Measurements from ENCODE around the gene ST8SIA6.

The ST8SIA6 gene

DNA sequence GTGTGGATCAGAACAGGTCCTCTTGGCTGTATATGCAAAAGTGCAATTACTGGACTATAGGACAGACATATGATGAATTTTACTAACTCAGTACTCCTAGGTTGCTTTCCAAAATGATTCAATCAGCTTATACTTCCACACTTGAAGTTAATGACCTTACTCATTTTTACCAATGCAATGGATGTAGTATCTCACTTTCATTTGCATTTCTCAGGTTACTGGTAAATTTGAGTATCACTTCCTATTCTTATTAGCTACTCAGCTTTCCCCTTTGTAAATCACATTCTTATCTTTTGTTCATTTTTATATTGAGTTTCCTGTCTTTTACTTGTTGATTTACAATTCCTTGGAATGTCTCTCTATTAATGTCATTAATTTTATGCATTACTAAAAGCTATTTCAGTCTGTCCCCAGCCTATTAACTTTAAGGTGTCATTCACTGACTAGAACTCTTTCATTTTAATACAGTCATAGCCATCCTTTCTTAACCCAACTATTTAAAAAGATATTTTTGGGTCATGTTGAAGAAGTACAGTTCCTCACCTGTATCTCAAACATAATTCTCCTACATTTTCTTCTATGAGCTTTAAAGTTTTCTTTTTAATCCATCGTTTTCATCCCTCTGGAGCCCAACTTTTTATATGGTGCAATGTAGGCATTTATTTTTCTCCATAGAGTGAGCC lies 137.8 kb downstream of the ST8SIA6 start:
- H3K4me1 ChIP-seq (ENCODE audit: control insufficient read depth, low read depth, low read length), result no peaks in the 10 kb centered on the region
- no peaks in the 10 kb centered on the region for H3K27me3 ChIP-seq (ENCODE audit: control insufficient read depth, insufficient read depth, low read length)
- no peaks in the 10 kb centered on the region for H3K9me3 ChIP-seq (ENCODE audit: control insufficient read depth, low read depth, low read length)
- no peak overlapping the region for H3K4me3 ChIP-seq (ENCODE audit: low read length)
- no peak overlapping the region for H3K9ac ChIP-seq (ENCODE audit: low read length)
- H3K27ac ChIP-seq (ENCODE audit: low read length), result no peak overlapping the region
- no peaks in the 10 kb centered on the region for H3K36me3 ChIP-seq (ENCODE audit: control insufficient read depth, low read depth, low read length)

DNA sequence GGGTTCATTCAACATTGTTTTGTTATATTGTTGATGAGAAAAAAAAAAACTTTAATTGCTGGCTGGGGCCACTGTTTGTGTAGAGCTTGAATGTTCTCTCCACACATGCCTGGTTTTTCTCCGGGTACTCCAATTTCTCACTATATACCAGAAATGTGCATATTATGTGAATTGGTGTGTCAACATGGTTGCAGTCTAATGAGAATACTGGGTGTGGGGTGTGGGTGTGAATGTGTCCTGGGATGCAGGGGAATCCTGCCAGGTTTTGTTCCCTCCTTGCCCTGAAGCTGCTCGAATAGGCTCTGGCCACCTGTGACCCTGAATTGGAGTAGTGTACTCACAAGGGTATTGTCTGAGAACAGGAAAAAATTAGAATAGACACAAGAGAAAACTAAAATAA lies 145.0 kb downstream of the ST8SIA6 start:
- no peak overlapping the region for H3K27ac ChIP-seq (ENCODE audit: low read length)
- no peaks in the 10 kb centered on the region for H3K4me1 ChIP-seq (ENCODE audit: control insufficient read depth, low read depth, low read length)
- H3K36me3 ChIP-seq (ENCODE audit: control insufficient read depth, low read depth, low read length), result no peaks in the 10 kb centered on the region
- no peak overlapping the region for H3K4me3 ChIP-seq (ENCODE audit: low read length)
- no peak overlapping the region for H3K9ac ChIP-seq (ENCODE audit: low read length)
- H3K9me3 ChIP-seq (ENCODE audit: control insufficient read depth, low read depth, low read length), result no peaks in the 10 kb centered on the region
- no peaks in the 10 kb centered on the region for H3K27me3 ChIP-seq (ENCODE audit: control insufficient read depth, insufficient read depth, low read length)

DNA sequence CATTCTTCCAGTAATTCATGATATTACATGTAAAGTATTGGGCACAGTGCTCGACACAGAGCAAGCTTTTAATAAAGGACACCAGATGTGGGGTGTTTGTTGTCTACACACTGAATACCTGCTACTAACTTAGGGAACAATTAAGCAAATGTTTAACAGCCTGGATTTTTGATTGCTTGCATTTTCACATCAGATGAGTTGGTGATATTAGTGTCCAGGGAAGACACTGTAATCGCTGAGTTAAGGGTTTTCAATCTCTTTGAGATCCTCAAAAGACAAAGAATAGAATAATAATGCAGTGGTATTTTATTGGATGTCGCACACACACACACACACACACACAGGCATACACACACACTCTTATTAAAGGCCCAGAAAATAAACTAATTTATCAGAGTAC lies 147.3 kb downstream of the ST8SIA6 start:
- Histone ChIP-seq H3K4me3 (ENCODE audit: low read length) (no peak overlapping the region), H3K27ac (ENCODE audit: low read length) (no peak overlapping the region), H3K4me1 (ENCODE audit: control insufficient read depth, low read depth, low read length) (no peaks in the 10 kb centered on the region), H3K36me3 (ENCODE audit: control insufficient read depth, low read depth, low read length) (no peaks in the 10 kb centered on the region), H3K9me3 (ENCODE audit: control insufficient read depth, low read depth, low read length) (no peaks in the 10 kb centered on the region), H3K27me3 (ENCODE audit: control insufficient read depth, insufficient read depth, low read length) (no peaks in the 10 kb centered on the region), H3K9ac (ENCODE audit: low read length) (no peak overlapping the region)

DNA sequence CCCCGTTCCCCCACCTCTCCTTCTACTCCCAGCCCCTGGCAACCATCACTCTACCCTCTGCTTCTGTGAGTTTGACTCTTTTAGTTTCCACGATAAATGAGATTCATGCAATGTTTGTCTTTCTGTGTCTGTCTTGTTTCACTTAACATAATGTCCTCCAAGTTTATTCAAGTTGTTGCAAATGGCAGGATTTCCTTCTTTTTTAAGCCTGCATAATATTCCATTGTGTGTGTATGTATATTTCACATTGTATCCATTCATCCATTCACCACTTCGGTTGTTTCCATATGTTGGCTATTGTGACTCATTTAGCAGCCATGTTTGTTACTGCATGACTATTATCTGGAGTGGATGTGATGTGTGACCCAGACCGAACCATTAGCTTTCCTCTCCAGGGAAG lies 162.0 kb downstream of the ST8SIA6 start:
- no peak overlapping the region for H3K27ac ChIP-seq (ENCODE audit: low read length)
- no peaks in the 10 kb centered on the region for H3K36me3 ChIP-seq (ENCODE audit: control insufficient read depth, low read depth, low read length)
- no peaks in the 10 kb centered on the region for H3K4me1 ChIP-seq (ENCODE audit: control insufficient read depth, low read depth, low read length)
- H3K9me3 ChIP-seq (ENCODE audit: control insufficient read depth, low read depth, low read length), result no peaks in the 10 kb centered on the region
- no peak overlapping the region for H3K9ac ChIP-seq (ENCODE audit: low read length)
- no peak overlapping the region for H3K4me3 ChIP-seq (ENCODE audit: low read length)
- no peaks in the 10 kb centered on the region for H3K27me3 ChIP-seq (ENCODE audit: control insufficient read depth, insufficient read depth, low read length)

DNA sequence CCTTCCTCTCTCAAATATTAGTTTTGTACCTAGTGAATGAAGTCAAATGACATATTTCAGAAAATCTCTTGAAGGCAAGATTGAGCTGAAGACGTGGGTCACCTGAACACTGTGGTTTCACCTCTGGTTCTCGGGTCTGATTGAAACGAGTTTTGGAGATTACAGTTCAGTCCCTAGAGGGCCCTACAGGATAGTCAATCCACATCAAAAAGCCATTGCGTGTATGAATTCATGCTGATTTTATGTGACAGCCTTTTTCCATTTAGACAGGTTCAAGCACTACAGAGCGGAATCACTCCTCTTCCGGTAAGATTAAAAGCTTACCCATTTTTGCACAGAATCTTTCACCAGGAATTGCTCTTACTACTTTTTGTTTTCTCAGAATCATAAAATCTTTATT lies 164.2 kb downstream of the ST8SIA6 start:
- H3K27me3 ChIP-seq (ENCODE audit: control insufficient read depth, insufficient read depth, low read length), result no peaks in the 10 kb centered on the region
- H3K9me3 ChIP-seq (ENCODE audit: control insufficient read depth, low read depth, low read length), result no peaks in the 10 kb centered on the region
- H3K9ac ChIP-seq (ENCODE audit: low read length), result no peak overlapping the region
- no peaks in the 10 kb centered on the region for H3K36me3 ChIP-seq (ENCODE audit: control insufficient read depth, low read depth, low read length)
- H3K4me1 ChIP-seq (ENCODE audit: control insufficient read depth, low read depth, low read length), result no peaks in the 10 kb centered on the region
- no peak overlapping the region for H3K27ac ChIP-seq (ENCODE audit: low read length)
- no peak overlapping the region for H3K4me3 ChIP-seq (ENCODE audit: low read length)

DNA sequence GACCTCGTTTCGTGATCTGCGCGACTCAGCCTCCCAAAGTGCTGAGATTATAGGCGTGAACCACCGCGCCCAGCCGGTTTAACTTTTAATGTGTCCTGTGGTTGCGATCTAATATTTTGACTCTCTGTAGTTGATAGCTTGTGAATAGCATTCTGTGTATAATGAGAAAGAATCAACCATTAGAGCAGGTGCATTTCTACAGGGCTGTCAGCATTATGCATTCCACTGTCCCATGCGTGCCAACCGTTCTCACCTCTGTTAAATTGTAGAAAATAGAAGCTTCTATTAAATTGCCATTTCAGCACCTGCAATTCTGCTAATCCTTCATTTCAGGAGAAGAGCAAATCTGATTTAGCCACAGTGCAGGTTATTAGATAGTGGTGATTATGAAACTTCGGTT lies 164.6 kb downstream of the ST8SIA6 start:
- Histone ChIP-seq H3K4me1 (ENCODE audit: control insufficient read depth, low read depth, low read length) (no peaks in the 10 kb centered on the region), H3K4me3 (ENCODE audit: low read length) (no peak overlapping the region), H3K36me3 (ENCODE audit: control insufficient read depth, low read depth, low read length) (no peaks in the 10 kb centered on the region), H3K9ac (ENCODE audit: low read length) (no peak overlapping the region), H3K27ac (ENCODE audit: low read length) (no peak overlapping the region), H3K9me3 (ENCODE audit: control insufficient read depth, low read depth, low read length) (no peaks in the 10 kb centered on the region), H3K27me3 (ENCODE audit: control insufficient read depth, insufficient read depth, low read length) (no peaks in the 10 kb centered on the region)

DNA sequence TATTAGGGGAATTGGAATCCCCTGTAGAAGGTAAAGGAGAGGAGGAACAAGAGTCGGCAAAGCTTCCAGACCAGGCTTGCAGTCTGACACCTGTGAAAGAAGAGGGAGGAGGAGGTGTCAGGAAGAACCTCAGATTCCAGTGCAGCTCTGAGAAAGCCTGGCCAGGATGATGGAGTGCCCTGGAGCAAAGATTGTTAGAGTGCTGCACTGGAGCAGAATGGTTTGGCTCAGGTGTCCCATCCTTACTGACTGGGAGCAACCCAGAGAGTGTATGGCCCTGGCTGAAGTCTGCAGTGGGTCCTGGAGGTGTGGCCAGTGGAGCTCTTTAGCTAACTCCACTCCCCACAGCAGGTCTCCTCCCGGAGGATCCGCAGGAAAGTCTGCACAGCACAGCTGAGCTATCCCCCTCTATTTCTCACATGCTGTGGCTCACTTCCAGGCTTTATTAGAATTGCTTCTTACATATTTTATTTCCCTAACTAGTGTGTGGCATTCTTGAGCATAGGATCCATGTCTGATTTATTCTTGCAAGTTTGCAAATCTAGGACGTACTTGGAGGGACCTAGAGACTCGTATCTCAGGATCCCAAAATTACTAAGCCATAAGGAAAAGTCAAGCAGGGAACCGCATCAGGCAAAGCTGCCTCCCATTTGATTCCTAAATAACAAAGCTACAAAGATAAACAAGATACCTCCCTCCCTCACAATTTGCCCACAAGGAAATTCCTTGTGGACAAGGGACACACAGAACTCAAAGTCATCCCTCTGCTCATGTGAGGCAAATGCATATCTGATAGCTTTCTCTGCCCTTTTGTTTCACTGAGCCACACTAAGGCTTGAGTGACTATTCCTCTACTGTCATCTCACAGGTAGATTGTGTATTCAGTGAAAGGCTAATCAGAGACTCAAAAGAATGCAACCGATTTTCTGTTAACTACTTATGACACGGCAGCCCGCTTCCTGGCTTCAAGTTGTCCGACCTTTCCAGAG lies 167.5 kb downstream of the ST8SIA6 start:
- Histone ChIP-seq H3K4me3 (ENCODE audit: low read length) (no peak overlapping the region), H3K36me3 (ENCODE audit: control insufficient read depth, low read depth, low read length) (no peaks in the 10 kb centered on the region), H3K4me1 (ENCODE audit: control insufficient read depth, low read depth, low read length) (no peaks in the 10 kb centered on the region), H3K27me3 (ENCODE audit: control insufficient read depth, insufficient read depth, low read length) (no peaks in the 10 kb centered on the region), H3K9me3 (ENCODE audit: control insufficient read depth, low read depth, low read length) (peaks cover 6% of the 10 kb centered on the region), H3K27ac (ENCODE audit: low read length) (no peak overlapping the region), H3K9ac (ENCODE audit: low read length) (no peak overlapping the region)

DNA sequence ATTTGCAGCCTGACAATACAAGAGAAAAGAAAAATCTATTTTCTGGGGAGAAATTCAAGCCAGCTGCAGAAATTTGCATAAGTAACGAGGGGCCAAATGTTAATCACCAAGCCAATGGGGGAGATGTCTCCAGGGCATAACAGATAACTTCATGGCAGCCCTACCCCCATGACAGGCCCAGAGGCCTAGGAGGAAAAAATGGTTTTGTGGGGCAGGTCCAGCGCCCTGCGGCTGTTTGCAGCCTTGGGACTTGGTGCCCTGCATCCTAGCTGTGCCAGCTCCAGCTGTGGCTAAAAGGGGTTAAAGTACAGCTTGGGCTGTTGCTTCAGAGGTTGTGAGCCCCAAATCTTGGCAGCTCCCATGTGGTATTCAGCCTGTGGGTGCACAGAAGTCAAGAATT lies 172.1 kb downstream of the ST8SIA6 start:
- H3K4me1 ChIP-seq (ENCODE audit: control insufficient read depth, low read depth, low read length), result no peaks in the 10 kb centered on the region
- H3K9me3 ChIP-seq (ENCODE audit: control insufficient read depth, low read depth, low read length), result peaks cover 10% of the 10 kb centered on the region
- no peaks in the 10 kb centered on the region for H3K36me3 ChIP-seq (ENCODE audit: control insufficient read depth, low read depth, low read length)
- H3K9ac ChIP-seq (ENCODE audit: low read length), result no peak overlapping the region
- H3K27me3 ChIP-seq (ENCODE audit: control insufficient read depth, insufficient read depth, low read length), result no peaks in the 10 kb centered on the region
- H3K4me3 ChIP-seq (ENCODE audit: low read length), result no peak overlapping the region
- no peak overlapping the region for H3K27ac ChIP-seq (ENCODE audit: low read length)

DNA sequence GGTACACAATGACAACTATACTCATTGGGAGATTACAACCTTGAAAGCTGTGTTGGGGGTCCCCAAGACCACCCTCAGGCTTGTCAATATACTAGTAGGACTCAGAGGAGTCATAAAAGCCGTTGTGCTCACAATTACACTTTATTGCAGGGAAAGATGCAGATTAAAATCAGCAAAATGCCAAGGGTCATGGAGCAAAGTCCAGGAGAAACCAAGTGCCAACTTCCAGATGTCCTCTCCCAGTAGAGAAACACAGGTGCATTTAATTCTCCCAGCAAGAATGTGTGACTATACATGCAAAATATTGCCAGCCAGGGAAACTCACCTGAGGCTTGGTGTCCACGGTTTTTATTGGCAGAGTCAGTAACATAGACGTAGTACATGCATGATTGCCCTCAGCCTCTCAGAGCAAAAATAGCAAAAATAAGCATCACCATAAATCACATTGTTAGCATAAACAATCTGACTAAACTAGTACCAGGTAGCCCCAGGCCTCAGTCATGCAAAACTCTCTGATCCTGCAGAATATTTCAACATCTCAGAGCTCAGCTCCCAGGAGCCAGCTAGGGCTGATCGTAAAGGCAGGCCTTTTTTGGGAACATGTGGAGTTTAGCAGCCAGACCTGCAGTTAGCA lies 175.7 kb downstream of the ST8SIA6 start:
- Histone ChIP-seq H3K9me3 (ENCODE audit: control insufficient read depth, low read depth, low read length) (peaks cover 19% of the 10 kb centered on the region), H3K9ac (ENCODE audit: low read length) (no peak overlapping the region), H3K27ac (ENCODE audit: low read length) (no peak overlapping the region), H3K27me3 (ENCODE audit: control insufficient read depth, insufficient read depth, low read length) (no peaks in the 10 kb centered on the region), H3K4me3 (ENCODE audit: low read length) (no peak overlapping the region), H3K4me1 (ENCODE audit: control insufficient read depth, low read depth, low read length) (no peaks in the 10 kb centered on the region), H3K36me3 (ENCODE audit: control insufficient read depth, low read depth, low read length) (no peaks in the 10 kb centered on the region)

DNA sequence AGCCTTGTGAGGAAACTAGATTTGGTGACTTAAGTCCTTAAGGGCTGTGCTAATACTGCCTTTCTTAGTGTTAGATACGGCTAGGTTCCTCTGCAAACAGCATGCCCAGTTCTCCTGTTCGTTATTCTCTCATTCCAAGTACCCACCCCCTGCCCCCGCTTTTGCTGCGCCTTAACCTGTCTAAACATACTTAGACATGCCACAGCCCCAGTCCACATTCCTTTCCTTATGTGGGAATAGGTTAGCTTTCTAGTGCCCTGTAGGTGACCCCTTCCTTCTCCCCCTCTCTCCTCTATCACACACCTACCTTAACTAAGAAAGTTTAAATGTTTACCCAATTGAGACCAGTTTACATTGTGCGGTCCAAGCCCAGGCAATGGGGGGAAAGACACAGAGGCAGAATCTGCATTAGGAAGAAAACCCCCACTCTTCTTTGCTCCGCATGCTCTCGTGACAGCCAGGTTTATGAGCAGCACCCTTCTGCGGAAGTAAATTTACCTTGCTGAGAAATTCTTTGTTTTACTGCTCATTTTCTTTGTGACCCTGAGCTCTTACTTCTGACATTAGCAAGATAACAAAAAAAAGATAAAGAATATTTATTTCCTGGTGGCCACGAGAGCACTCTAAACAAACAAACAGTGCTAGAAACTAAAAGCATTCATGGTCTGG lies 177.5 kb downstream of the ST8SIA6 start:
- no peaks in the 10 kb centered on the region for H3K4me1 ChIP-seq (ENCODE audit: control insufficient read depth, low read depth, low read length)
- no peaks in the 10 kb centered on the region for H3K27me3 ChIP-seq (ENCODE audit: control insufficient read depth, insufficient read depth, low read length)
- H3K4me3 ChIP-seq (ENCODE audit: low read length), result no peak overlapping the region
- H3K9me3 ChIP-seq (ENCODE audit: control insufficient read depth, low read depth, low read length), result peaks cover 13% of the 10 kb centered on the region
- H3K9ac ChIP-seq (ENCODE audit: low read length), result no peak overlapping the region
- no peaks in the 10 kb centered on the region for H3K36me3 ChIP-seq (ENCODE audit: control insufficient read depth, low read depth, low read length)
- H3K27ac ChIP-seq (ENCODE audit: low read length), result no peak overlapping the region

DNA sequence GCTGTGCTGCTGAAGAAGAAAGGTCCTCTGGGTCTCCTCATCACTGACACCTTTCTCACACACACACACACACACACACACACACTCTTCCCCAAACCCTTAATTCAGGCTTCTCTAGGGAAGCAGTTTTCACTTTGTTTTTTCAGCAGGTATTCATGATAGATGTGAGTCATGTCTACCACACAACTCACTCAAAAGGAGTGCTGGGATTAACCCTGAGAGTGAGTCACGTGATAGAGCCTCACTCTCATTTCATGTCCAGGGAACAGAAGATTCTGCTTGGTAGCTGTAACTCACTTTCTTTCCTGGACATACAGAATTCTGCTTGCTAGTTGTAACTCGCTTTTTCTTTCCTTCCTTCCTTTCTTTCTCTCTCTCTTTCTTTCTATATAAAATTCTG lies 181.0 kb downstream of the ST8SIA6 start:
- Histone ChIP-seq H3K27ac (ENCODE audit: low read length) (no peak overlapping the region), H3K9ac (ENCODE audit: low read length) (no peak overlapping the region), H3K9me3 (ENCODE audit: control insufficient read depth, low read depth, low read length) (peaks cover 9% of the 10 kb centered on the region), H3K27me3 (ENCODE audit: control insufficient read depth, insufficient read depth, low read length) (no peaks in the 10 kb centered on the region), H3K4me3 (ENCODE audit: low read length) (no peak overlapping the region), H3K4me1 (ENCODE audit: control insufficient read depth, low read depth, low read length) (no peaks in the 10 kb centered on the region), H3K36me3 (ENCODE audit: control insufficient read depth, low read depth, low read length) (no peaks in the 10 kb centered on the region)
